AG10803 (cell line): ENCODE measurements around the gene NSD1.

ENCODE experiments used
- DNase-seq: peaks from one replicate; pipeline ENCODE4 v3.0.0; 2010; ENCODE audit warnings: low read depth
- H3K4me3 ChIP-seq: 2 replicates; pipeline ENCODE4 v1.5.1; 2011; ENCODE audit warnings: mild to moderate bottlenecking, low read length, control low read depth
- TF ChIP-seq, protein P1 (sequence below): conservative IDR thresholded peaks from 2 replicates; pipeline ENCODE4 v1.5.1; 2011; ENCODE audit warnings: mild to moderate bottlenecking, low read length, control low read depth, inconsistent platforms

NSD1 gene

DNA sequence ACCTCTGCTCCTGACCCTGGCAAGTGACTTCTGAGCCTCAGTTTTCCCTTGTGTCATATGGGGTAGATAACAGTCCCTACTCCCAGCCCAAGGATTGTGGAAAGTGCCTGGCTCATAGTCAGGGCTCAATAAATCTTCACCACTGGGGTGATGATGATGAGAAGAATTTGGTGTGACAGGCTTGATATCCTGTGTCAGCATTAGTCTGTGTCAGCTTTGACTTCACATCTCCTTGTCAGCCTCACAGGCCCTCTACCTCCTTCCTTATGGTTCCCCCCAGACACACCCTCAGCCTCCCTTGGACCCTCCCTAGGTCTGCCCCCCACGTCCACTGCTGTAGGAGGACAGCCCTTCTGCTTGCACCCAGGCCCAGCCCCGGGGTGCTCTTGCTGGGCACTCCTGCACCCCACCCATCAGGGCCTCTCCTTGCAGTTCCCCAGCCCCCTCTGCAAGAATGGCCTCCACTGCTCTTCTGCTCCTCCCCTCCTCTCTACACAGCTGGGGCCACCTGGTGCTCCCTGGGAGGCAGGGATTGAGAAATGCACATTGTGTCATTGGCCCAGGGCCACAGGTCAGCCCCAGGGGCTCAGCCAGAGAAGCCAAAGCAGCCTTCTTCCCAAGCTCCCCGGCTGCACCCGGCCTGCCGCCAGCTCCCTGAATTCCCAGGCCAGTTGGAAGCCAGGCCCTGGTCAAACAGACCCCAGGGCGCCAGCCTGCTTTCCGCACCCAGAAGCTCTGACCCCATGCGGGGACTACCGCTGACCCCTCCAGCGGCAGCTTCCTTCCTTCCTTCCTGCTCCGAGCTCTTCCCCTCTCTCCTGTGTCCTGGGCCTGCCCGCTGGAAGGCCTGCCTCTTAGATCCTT, 39.1 kb upstream of the NSD1 start:
- TF ChIP-seq, protein P1, sequence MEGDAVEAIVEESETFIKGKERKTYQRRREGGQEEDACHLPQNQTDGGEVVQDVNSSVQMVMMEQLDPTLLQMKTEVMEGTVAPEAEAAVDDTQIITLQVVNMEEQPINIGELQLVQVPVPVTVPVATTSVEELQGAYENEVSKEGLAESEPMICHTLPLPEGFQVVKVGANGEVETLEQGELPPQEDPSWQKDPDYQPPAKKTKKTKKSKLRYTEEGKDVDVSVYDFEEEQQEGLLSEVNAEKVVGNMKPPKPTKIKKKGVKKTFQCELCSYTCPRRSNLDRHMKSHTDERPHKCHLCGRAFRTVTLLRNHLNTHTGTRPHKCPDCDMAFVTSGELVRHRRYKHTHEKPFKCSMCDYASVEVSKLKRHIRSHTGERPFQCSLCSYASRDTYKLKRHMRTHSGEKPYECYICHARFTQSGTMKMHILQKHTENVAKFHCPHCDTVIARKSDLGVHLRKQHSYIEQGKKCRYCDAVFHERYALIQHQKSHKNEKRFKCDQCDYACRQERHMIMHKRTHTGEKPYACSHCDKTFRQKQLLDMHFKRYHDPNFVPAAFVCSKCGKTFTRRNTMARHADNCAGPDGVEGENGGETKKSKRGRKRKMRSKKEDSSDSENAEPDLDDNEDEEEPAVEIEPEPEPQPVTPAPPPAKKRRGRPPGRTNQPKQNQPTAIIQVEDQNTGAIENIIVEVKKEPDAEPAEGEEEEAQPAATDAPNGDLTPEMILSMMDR, result no peak
- DNase-seq, result peak; percentile 71

DNA sequence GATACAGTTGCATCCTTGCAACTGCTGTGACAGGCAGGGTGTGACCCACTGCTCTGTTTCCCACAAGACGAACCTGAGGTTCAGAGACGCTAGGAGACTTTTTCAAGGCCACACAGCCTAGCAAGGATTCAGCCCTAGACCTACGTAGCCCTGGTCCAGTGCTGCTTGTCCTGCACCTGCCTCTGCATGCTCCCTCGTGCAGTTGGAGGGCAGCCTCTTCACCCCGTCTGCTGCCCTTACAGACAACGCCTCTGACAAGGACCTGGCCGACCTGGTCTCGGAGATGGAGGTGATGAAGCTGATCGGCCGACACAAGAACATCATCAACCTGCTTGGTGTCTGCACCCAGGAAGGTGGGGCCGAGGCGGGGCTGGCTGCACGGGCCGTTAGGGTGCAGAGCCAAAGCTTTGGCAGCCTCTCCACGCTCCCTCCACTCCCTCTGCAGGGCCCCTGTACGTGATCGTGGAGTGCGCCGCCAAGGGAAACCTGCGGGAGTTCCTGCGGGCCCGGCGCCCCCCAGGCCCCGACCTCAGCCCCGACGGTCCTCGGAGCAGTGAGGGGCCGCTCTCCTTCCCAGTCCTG, 38.4 kb upstream of the NSD1 start:
- TF ChIP-seq, protein P1, result no peak
- DNase-seq, result no peak
- no peak overlapping the region for H3K4me3 ChIP-seq

More for the DNA sequence above, 39.1 kb upstream of the NSD1 start:
- H3K4me3 ChIP-seq, result no peak overlapping the region

DNA sequence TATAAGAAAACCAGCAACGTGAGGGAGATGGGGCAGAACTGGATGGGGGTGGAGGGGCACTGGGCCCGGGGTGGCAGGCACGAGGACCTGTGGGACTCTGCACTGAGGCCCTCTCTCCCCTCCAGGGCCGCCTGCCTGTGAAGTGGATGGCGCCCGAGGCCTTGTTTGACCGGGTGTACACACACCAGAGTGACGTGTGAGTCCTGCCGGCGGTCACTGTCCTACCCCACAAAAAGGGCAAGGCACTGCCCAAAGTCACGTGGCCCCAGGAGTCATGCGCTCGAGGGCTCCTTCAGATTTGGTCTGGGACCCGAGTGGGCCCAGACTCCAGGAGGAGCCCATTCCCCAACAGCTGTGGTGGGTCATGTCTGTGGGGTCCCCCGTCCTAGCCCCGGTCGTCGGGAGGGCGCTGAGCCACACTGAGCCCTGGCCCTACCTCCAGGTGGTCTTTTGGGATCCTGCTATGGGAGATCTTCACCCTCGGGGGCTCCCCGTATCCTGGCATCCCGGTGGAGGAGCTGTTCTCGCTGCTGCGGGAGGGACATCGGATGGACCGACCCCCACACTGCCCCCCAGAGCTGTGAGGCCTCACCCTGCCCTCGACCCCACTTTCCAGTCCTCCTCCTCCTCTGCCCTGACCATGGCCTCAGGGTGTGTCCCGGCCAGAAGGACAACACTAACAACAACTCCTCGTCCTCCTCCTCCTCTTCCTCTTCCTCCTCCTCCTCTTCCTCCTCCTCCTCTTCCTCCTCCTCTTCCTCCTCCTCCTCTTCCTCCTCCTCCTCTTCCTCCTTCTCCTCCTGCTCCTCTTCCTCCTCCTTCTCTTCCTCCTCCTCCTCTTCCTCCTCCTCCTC, 37.2 kb upstream of the NSD1 start:
- no peak overlapping the region for H3K4me3 ChIP-seq
- TF ChIP-seq, protein P1, result no peak
- DNase-seq, result no peak

DNA sequence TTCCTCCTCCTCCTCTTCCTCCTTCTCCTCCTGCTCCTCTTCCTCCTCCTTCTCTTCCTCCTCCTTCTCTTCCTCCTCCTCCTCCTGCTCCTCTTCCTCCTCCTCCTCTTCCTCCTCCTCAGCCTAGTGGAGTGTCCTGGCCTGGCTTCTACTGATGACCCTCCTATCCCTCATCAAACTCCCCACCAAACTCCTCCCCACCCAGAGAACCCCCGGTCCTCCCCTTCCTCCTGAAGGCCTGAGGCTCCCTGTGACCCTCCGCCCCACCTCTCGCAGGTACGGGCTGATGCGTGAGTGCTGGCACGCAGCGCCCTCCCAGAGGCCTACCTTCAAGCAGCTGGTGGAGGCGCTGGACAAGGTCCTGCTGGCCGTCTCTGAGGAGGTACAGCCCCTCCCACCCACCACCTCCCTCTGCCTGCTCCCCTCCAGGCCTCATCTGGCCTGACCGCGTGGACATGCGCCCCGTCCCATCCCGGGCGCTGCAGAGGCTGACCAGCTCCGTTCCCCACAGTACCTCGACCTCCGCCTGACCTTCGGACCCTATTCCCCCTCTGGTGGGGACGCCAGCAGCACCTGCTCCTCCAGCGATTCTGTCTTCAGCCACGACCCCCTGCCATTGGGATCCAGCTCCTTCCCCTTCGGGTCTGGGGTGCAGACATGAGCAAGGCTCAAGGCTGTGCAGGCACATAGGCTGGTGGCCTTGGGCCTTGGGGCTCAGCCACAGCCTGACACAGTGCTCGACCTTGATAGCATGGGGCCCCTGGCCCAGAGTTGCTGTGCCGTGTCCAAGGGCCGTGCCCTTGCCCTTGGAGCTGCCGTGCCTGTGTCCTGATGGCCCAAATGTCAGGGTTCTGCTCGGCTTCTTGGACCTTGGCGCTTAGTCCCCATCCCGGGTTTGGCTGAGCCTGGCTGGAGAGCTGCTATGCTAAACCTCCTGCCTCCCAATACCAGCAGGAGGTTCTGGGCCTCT, 36.3 kb upstream of the NSD1 start:
- DNase-seq, result no peak
- TF ChIP-seq, protein P1, result no peak
- H3K4me3 ChIP-seq, result no peak overlapping the region

DNA sequence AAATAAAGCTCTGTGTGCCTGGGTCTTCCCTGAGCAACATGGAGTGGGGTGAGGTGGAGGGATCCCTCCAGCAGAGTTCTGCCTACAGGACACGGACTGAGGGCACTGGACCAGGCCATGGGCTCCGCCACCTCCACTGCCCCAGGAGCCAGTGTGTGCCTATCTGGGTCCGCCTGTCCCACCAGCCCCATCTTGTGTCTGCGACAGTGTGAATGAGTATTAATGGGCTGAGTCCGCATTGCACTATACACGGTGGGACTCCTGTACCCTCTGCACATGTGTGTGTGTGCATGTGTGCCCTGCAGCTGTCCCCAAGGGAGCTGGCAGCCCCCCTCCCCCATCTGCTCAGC, 35.5 kb upstream of the NSD1 start:
- TF ChIP-seq, protein P1, result no peak
- H3K4me3 ChIP-seq, result no peak overlapping the region
- no peak for DNase-seq

DNA sequence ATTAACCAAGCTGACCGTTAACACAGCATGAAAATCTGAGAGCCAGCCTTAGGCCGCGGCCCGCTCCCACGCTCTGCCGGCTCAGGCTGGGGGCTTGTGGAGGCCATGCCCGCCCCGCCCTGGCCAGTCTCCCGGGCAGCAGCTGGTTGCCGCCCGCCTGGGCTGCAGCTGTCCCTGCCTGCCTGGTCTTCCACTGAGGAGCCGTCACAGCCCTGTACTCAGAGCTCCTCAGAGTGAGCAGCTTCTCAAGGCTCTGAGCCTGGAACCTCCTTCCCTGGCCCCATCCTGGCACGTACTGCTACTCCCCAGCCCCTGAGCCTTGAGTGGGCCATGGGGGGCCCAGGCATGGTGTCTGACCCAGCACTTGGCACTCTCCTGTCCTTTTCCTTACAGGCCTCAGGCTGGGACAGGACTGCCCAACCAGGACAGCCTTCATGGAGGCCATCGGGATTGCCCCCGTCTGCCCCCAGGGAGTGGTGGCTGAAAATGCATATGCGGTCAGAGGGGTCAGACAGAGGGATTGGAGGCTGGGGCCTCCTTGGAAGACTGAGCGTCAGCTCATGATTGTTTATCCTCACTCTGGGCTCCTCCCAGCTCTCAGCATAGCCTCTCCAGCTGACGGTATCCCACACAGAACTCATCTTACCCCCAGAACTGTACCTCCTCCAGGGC, 35.0 kb upstream of the NSD1 start:
- TF ChIP-seq, protein P1, result no peak
- DNase-seq, result peak; percentile 50
- no peak overlapping the region for H3K4me3 ChIP-seq
